GM10266 (cell line): Measurements from ENCODE around the gene TANGO2.

Experiments
- DNase-seq: peaks from one replicate; pipeline ENCODE4 v3.0.0; 2012; ENCODE audit errors: extremely low spot score
- CTCF ChIP-seq: IDR thresholded peaks from 2 replicates; pipeline ENCODE4 v1.5.1; 2012; ENCODE audit warnings: mild to moderate bottlenecking, low read depth; ENCODE audit not compliant: control insufficient read depth, insufficient read depth; ENCODE audit errors: missing control alignments

The TANGO2 gene

GRCh38 chr22:19993926-19994325 lies 27.0 kb upstream of the TANGO2 start:
- TF ChIP-seq CTCF, result no peak
- DNase-seq, result no peak

- TF ChIP-seq CTCF, result no peak
- DNase-seq, result no peak
These were observed 25.9 kb upstream of the TANGO2 start for GRCh38 chr22:19994851-19995610.

GRCh38 chr22:19995611-19996339 lies 25.1 kb upstream of the TANGO2 start:
- TF ChIP-seq CTCF, result no peak
- DNase-seq, result no peak

- TF ChIP-seq CTCF, result no peak
These were observed 24.1 kb upstream of the TANGO2 start for GRCh38 chr22:19996694-19997384.

GRCh38 chr22:19997561-19998231 lies 23.2 kb upstream of the TANGO2 start:
- no peak for DNase-seq
- TF ChIP-seq CTCF, result no peak

More at GRCh38 chr22:19996694-19997384, 24.1 kb upstream of the TANGO2 start:
- DNase-seq, result no peak

GRCh38 chr22:19998232-19998951 lies 22.5 kb upstream of the TANGO2 start:
- DNase-seq, result no peak

More at GRCh38 chr22:19998232-19998951, 22.5 kb upstream of the TANGO2 start:
- TF ChIP-seq CTCF, result no peak
